ENCODE data around the gene IL1R1.

GRCh38 chr2:102217032-102217431 lies 74.5 kb downstream of the IL1R1 start:
- TF ChIP-seq CTCF (conservative IDR thresholded peaks at IDR 0.05; ENCODE audit: low read length) (no peak), EZH2phosphoT487 (IDR thresholded peaks at IDR 0.05; ENCODE audit: borderline replicate concordance, low read depth, low read length) (no peak)

Measured in OCI-LY7 (cell line).